A549 (cell line): Measurements from ENCODE around the gene SFXN3. TPM values are rescaled to one million over a fixed set of nuclear protein-coding genes. Genes with fewer than 3 reads are reported as not detected.

Experiments used
- BCL3 ChIP-seq: fragments of >200 bp; sonication (Bioruptor Twin); formaldehyde crosslinking; IDR thresholded peaks from 3 replicates; pipeline ENCODE4 v1.6.1; 2016
- BHLHE40 ChIP-seq: IDR thresholded peaks from 2 replicates; pipeline ENCODE4 v1.6.1; 2012; ENCODE audit warnings: low read depth, low read length, inconsistent platforms
- CBX2 ChIP-seq: fragments of 200-600 bp; sonication (generic); IDR thresholded peaks from 2 replicates; pipeline ENCODE4 v1.6.1; 2016; ENCODE audit warnings: low read depth, mild to moderate bottlenecking, borderline replicate concordance
- CBX8 ChIP-seq: fragments of 200-600 bp; sonication (generic); IDR thresholded peaks from 2 replicates; pipeline ENCODE4 v1.6.1; 2016
- CHD4 ChIP-seq: fragments of 200-600 bp; sonication (generic); IDR thresholded peaks from 2 replicates; pipeline ENCODE4 v1.6.1; 2016; ENCODE audit warnings: antibody characterized with exemption, mild to moderate bottlenecking, borderline replicate concordance
- CTCF ChIP-seq: fragments of >200 bp; sonication (Bioruptor Twin); formaldehyde crosslinking; IDR thresholded peaks from 3 replicates; pipeline ENCODE4 v1.5.1; 2016
- EHF ChIP-seq: fragments of 250-450 bp; sonication (Bioruptor Pico); IDR thresholded peaks from 2 replicates; pipeline ENCODE4 v1.5.0; 2020; ENCODE audit warnings: mild to moderate bottlenecking
- EHMT2 ChIP-seq: fragments of 200-600 bp; sonication (generic); IDR thresholded peaks from 2 replicates; pipeline ENCODE4 v1.6.1; 2016; ENCODE audit warnings: antibody characterized with exemption, low read depth, mild to moderate bottlenecking, moderate library complexity
- ELK1 ChIP-seq: fragments of 150-350 bp; IDR thresholded peaks from 2 replicates; pipeline ENCODE4 v1.6.1; 2014; ENCODE audit warnings: low read depth, mild to moderate bottlenecking, low read length
- EP300 ChIP-seq, 2 experiments: fragments of >200 bp; sonication (Bioruptor Twin); formaldehyde crosslinking; IDR thresholded peaks; 2 replicates in 1 of 2; 3 replicates in 1 of 2; pipeline ENCODE4 v1.6.1; 2016 to 2017
- ESRRA ChIP-seq: fragments of 150-350 bp; IDR thresholded peaks from 2 replicates; pipeline ENCODE4 v1.6.1; 2014; ENCODE audit warnings: mild to moderate bottlenecking, low read length, borderline replicate concordance
- FOSB ChIP-seq: fragments of 250-450 bp; sonication (Bioruptor Pico); IDR thresholded peaks from 2 replicates; pipeline ENCODE4 v1.5.0; 2020; ENCODE audit warnings: mild to moderate bottlenecking, moderate library complexity
- FOSL2 ChIP-seq, 2 experiments: fragments of 450-650 bp in 1 of 2; fragments of >200 bp in 1 of 2; sonication (Bioruptor Twin) in 1 of 2; formaldehyde crosslinking; IDR thresholded peaks; 2 replicates each; pipeline versions ENCODE4 v1.5.0 to v1.6.1; 2016 to 2020; ENCODE audit warnings: mild to moderate bottlenecking in 1 of 2, moderate library complexity in 1 of 2
- FOXS1 ChIP-seq: fragments of 250-450 bp; sonication (Bioruptor Pico); IDR thresholded peaks from 2 replicates; pipeline ENCODE4 v1.5.0; 2020; ENCODE audit warnings: mild to moderate bottlenecking, moderate library complexity
- GATA3 ChIP-seq: IDR thresholded peaks from 2 replicates; pipeline ENCODE4 v1.6.1; 2012; ENCODE audit warnings: borderline replicate concordance
- HDAC2 ChIP-seq: fragments of 200-600 bp; sonication (generic); IDR thresholded peaks from 2 replicates; pipeline ENCODE4 v1.6.1; 2016
- HEYL ChIP-seq: fragments of 250-450 bp; sonication (Bioruptor Pico); IDR thresholded peaks from 2 replicates; pipeline ENCODE4 v1.8.0; 2021; ENCODE audit warnings: mild to moderate bottlenecking, moderate library complexity
- HOXA7 ChIP-seq: fragments of 250-450 bp; sonication (Bioruptor Pico); IDR thresholded peaks from 2 replicates; pipeline ENCODE4 v1.5.0; 2020; ENCODE audit warnings: mild to moderate bottlenecking, moderate library complexity
- HOXB13 ChIP-seq: fragments of 250-450 bp; sonication (Bioruptor Pico); IDR thresholded peaks from 2 replicates; pipeline ENCODE4 v1.5.0; 2020; ENCODE audit warnings: low read depth, mild to moderate bottlenecking, moderate library complexity
- JUNB ChIP-seq: fragments of >200 bp; sonication (Bioruptor Twin); formaldehyde crosslinking; IDR thresholded peaks from 2 replicates; pipeline ENCODE4 v1.6.1; 2016
- KDM1A ChIP-seq: fragments of 200-600 bp; sonication (generic); IDR thresholded peaks from 2 replicates; pipeline ENCODE4 v1.6.1; 2016; ENCODE audit warnings: low read depth, mild to moderate bottlenecking
- KDM5A ChIP-seq: fragments of 200-600 bp; sonication (generic); IDR thresholded peaks from 2 replicates; pipeline ENCODE4 v1.6.1; 2016; ENCODE audit warnings: antibody characterized with exemption, mild to moderate bottlenecking
- MAFK ChIP-seq: fragments of 450-650 bp; IDR thresholded peaks from 2 replicates; pipeline ENCODE4 v1.6.1; 2014; ENCODE audit not compliant: partially characterized antibody
- MYC ChIP-seq: IDR thresholded peaks from 2 replicates; pipeline ENCODE4 v1.6.1; 2012; ENCODE audit warnings: mild to moderate bottlenecking, inconsistent platforms, low read length, improper control_type of control experiment, borderline replicate concordance
- NFE2L2 ChIP-seq: fragments of 150-350 bp; conservative IDR thresholded peaks from 2 replicates; pipeline ENCODE4 v1.6.1; 2014; ENCODE audit warnings: low read length
- NPAS2 ChIP-seq: fragments of 250-450 bp; sonication (Bioruptor Pico); IDR thresholded peaks from 2 replicates; pipeline ENCODE4 v1.8.0; 2022; ENCODE audit warnings: mild to moderate bottlenecking, moderate library complexity, borderline replicate concordance
- NR3C1 ChIP-seq: fragments of >200 bp; sonication (Bioruptor Twin); formaldehyde crosslinking; IDR thresholded peaks from 3 replicates; pipeline ENCODE4 v1.6.1; 2017
- PHF8 ChIP-seq: fragments of 200-600 bp; sonication (generic); IDR thresholded peaks from 2 replicates; pipeline ENCODE4 v1.6.1; 2016; ENCODE audit warnings: low read depth, mild to moderate bottlenecking, antibody characterized with exemption, moderate library complexity, borderline replicate concordance
- POLR2A ChIP-seq: IDR thresholded peaks from 2 replicates; pipeline ENCODE4 v1.6.1; 2012; ENCODE audit warnings: mild to moderate bottlenecking, low read length
- POLR2AphosphoS2 ChIP-seq: conservative IDR thresholded peaks from 2 replicates; pipeline ENCODE4 v1.6.1; 2012; ENCODE audit warnings: low read length, improper control_type of control experiment, inconsistent platforms
- RAD21 ChIP-seq, 2 experiments: fragments of >200 bp in 1 of 2; sonication (Bioruptor Twin) in 1 of 2; formaldehyde crosslinking in 1 of 2; IDR thresholded peaks in 1 of 2; conservative IDR thresholded peaks in 1 of 2; 2 replicates in 1 of 2; 3 replicates in 1 of 2; pipeline ENCODE4 v1.6.1; 2012 to 2018; ENCODE audit warnings: inconsistent platforms in 1 of 2
- RCOR1 ChIP-seq: fragments of 150-350 bp; IDR thresholded peaks from 2 replicates; pipeline ENCODE4 v1.6.1; 2014; ENCODE audit warnings: antibody characterized with exemption, low read length, low read depth
- RNF2 ChIP-seq: fragments of 200-600 bp; sonication (generic); IDR thresholded peaks from 2 replicates; pipeline ENCODE4 v1.6.1; 2016; ENCODE audit warnings: low read depth, mild to moderate bottlenecking, antibody characterized with exemption, moderate library complexity, borderline replicate concordance
- SMC3 ChIP-seq: fragments of >200 bp; sonication (Bioruptor Twin); formaldehyde crosslinking; IDR thresholded peaks from 3 replicates; pipeline ENCODE4 v1.6.1; 2018; ENCODE audit warnings: inconsistent platforms
- TFCP2L1 ChIP-seq: fragments of 250-450 bp; sonication (Bioruptor Pico); IDR thresholded peaks from 2 replicates; pipeline ENCODE4 v1.5.0; 2021; ENCODE audit warnings: mild to moderate bottlenecking
- ZC3H11A ChIP-seq: fragments of 450-650 bp; IDR thresholded peaks from 2 replicates; pipeline ENCODE4 v1.6.1; 2014; ENCODE audit warnings: antibody characterized with exemption, mild to moderate bottlenecking
- ZNF302 ChIP-seq: fragments of 250-450 bp; sonication (Bioruptor Pico); IDR thresholded peaks from 2 replicates; pipeline ENCODE4 v1.9.0; 2021; ENCODE audit warnings: inconsistent platforms, mild to moderate bottlenecking, moderate library complexity
- ZSCAN20 ChIP-seq: fragments of 250-450 bp; sonication (Bioruptor Pico); IDR thresholded peaks from 2 replicates; pipeline ENCODE4 v1.8.0; 2022; ENCODE audit warnings: mild to moderate bottlenecking, moderate library complexity
- polyA plus RNA-seq, 4 experiments: library from polyadenylated mRNA; depleted of rRNA in 3 of 4; stranded (reverse); fragments of >200 nt; fragmentation: RNase III in 1 of 4; extraction: RNeasy Plus Mini Kit Qiagen cat#74134 plus additional on column Dnase treatment in 1 of 4; gene quantifications; 2 replicates in 3 of 4; 3 replicates in 1 of 4; pipeline ENCODE4 v1.2.3, GENCODE V29; 2011 to 2017
- TF ChIP-seq, protein P1 (sequence below): IDR thresholded peaks from 2 replicates; pipeline ENCODE4 v1.6.1; 2012; ENCODE audit warnings: low read depth, borderline replicate concordance
- TF ChIP-seq, protein P2 (sequence below): fragments of >200 bp; sonication (Bioruptor Twin); formaldehyde crosslinking; IDR thresholded peaks from 2 replicates; pipeline ENCODE4 v1.6.1; 2016

SFXN3 gene
- polyA plus RNA-seq, 2 of the 4 experiments (the other 2 are of a cell fraction), result 26.3 to 33.7 TPM

GRCh38 chr10:101062232-101063049 lies 31.4 kb downstream of the SFXN3 start (continued):
- 0 out of 2 replicates have a peak, but pooled peaks have one; percentile 25 for TF ChIP-seq GATA3
- TF ChIP-seq HOXA7, result no peak
- no peak for TF ChIP-seq NFE2L2
- no peak for TF ChIP-seq PHF8
- no peak for TF ChIP-seq ZNF302 (CRISPR knock-in tag)
- TF ChIP-seq, protein P1, sequence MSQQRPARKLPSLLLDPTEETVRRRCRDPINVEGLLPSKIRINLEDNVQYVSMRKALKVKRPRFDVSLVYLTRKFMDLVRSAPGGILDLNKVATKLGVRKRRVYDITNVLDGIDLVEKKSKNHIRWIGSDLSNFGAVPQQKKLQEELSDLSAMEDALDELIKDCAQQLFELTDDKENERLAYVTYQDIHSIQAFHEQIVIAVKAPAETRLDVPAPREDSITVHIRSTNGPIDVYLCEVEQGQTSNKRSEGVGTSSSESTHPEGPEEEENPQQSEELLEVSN, result peak; percentile 89
- TF ChIP-seq ZSCAN20, result no peak
- no peak for TF ChIP-seq CHD4
- peak; percentile 24; the same call in 1 of the 2 replicates for TF ChIP-seq EHF (CRISPR knock-in tag)
- no peak for TF ChIP-seq HDAC2
- TF ChIP-seq CTCF, result peak; percentile 74
- TF ChIP-seq HEYL (CRISPR knock-in tag), result no peak
- no peak for TF ChIP-seq EP300 (IDR thresholded peaks at IDR 0.05)
- TF ChIP-seq HOXB13 (CRISPR knock-in tag), result no peak
- no peak for TF ChIP-seq FOSL2 (IDR thresholded peaks at IDR 0.05)
- TF ChIP-seq FOSL2 (CRISPR knock-in tag; IDR thresholded peaks at IDR 0.05), result no peak
- no peak for TF ChIP-seq CBX8
- TF ChIP-seq KDM1A, result no peak
- TF ChIP-seq JUNB, result no peak
- no peak; the same call in 1 of the 2 replicates for TF ChIP-seq BHLHE40
- TF ChIP-seq BCL3, result no peak
- no peak for TF ChIP-seq MAFK
- no peak for TF ChIP-seq FOXS1 (CRISPR knock-in tag)
- TF ChIP-seq MYC, result 0 out of 2 replicates have a peak, but pooled peaks have one; percentile 34
- no peak for TF ChIP-seq EHMT2
- TF ChIP-seq, protein P2, sequence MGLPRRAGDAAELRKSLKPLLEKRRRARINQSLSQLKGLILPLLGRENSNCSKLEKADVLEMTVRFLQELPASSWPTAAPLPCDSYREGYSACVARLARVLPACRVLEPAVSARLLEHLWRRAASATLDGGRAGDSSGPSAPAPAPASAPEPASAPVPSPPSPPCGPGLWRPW, result no peak
- TF ChIP-seq NPAS2 (CRISPR knock-in tag), result no peak
- peak; percentile 7 to 39; a peak in 2 of 5 replicates for TF ChIP-seq RAD21 (conservative IDR thresholded peaks at IDR 0.05 in 1 of 2, IDR thresholded peaks at IDR 0.05 in 1 of 2)
- TF ChIP-seq RNF2, result no peak; the same call in 1 of the 2 replicates
- no peak for TF ChIP-seq ZC3H11A
- peak; percentile 62 for TF ChIP-seq SMC3
- TF ChIP-seq NR3C1, result no peak
- no peak for TF ChIP-seq FOSB
- TF ChIP-seq ESRRA, result no peak
- TF ChIP-seq KDM5A, result no peak
- no peak for TF ChIP-seq ELK1
- no peak for TF ChIP-seq TFCP2L1 (CRISPR knock-in tag)
- TF ChIP-seq RCOR1, result no peak
- TF ChIP-seq POLR2A, result peak; percentile 46
- TF ChIP-seq CBX2, result no peak
- TF ChIP-seq POLR2AphosphoS2, result no peak
